Loucy (cell line): ENCODE data around the gene SLC27A3.

ENCODE experiments used
- EZH2phosphoT487 ChIP-seq: fragments of 200-600 bp; IDR thresholded peaks from 2 replicates; pipeline ENCODE4 v1.6.1; 2018; ENCODE audit warnings: antibody characterized with exemption, mild to moderate bottlenecking, moderate library complexity, borderline replicate concordance
- TF ChIP-seq, protein P1 (sequence below): fragments of 200-600 bp; sonication (generic); conservative IDR thresholded peaks from 2 replicates; pipeline ENCODE4 v1.5.1; 2014; ENCODE audit warnings: mild to moderate bottlenecking, antibody characterized with exemption, low read length

DNA sequence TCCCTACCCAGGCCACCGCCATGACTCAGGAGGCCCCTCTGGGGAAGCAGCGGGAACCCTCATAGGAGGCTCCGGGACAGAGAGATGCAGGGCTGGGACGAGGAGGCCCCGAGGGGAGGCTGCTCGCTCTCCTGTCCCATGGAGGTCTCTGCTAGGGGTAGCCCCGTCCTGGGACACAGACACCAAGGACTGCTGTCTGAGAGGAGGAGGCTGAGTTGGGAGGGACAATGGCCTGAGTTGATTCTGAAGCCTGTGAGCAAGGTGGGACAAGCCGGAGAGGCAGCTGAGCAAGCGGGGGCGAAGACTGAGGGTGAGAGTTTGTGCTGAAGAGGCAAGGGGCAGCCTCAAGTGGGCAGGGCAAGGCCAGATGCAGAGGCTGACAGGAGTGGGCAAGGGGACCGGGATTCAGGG lies 17.4 kb downstream of the SLC27A3 start:
- TF ChIP-seq, protein P1, sequence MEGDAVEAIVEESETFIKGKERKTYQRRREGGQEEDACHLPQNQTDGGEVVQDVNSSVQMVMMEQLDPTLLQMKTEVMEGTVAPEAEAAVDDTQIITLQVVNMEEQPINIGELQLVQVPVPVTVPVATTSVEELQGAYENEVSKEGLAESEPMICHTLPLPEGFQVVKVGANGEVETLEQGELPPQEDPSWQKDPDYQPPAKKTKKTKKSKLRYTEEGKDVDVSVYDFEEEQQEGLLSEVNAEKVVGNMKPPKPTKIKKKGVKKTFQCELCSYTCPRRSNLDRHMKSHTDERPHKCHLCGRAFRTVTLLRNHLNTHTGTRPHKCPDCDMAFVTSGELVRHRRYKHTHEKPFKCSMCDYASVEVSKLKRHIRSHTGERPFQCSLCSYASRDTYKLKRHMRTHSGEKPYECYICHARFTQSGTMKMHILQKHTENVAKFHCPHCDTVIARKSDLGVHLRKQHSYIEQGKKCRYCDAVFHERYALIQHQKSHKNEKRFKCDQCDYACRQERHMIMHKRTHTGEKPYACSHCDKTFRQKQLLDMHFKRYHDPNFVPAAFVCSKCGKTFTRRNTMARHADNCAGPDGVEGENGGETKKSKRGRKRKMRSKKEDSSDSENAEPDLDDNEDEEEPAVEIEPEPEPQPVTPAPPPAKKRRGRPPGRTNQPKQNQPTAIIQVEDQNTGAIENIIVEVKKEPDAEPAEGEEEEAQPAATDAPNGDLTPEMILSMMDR, result no peak
- no peak for TF ChIP-seq EZH2phosphoT487
